SK-N-SH (cell line): ENCODE results near the gene SCN4B. TPM values are rescaled to one million over a fixed set of nuclear protein-coding genes. Genes with fewer than 3 reads are reported as not detected.

Experiments used
- CTCF ChIA-PET: fragments of 300-600, 350-600 bp; formaldehyde crosslinking; extraction: SDS; loops from one replicate; lab custom pipeline; 2021; lab: Yijun Ruan, JAX
- POLR2A ChIA-PET: fragments of 350-600 bp; sonication (Branson Sonifier 250); formaldehyde crosslinking; extraction: SDS; loops from one replicate; lab custom pipeline; 2020; ENCODE audit warnings: antibody characterized with exemption, inconsistent platforms; lab: Yijun Ruan, JAX
- DNase-seq: peaks from one replicate; pipeline ENCODE4 v3.0.0; 2012
- H2AFZ ChIP-seq: fragments of 200-600 bp; sonication (generic); 2 replicates; pipeline ENCODE4 v1.8.1; 2016; ENCODE audit warnings: antibody characterized with exemption, mild to moderate bottlenecking, low read depth
- H3F3A ChIP-seq: fragments of 200-600 bp; sonication (generic); replicated peaks from 2 replicates; pipeline ENCODE3; 2016; ENCODE audit warnings: antibody characterized with exemption, mild to moderate bottlenecking; ENCODE audit not compliant: insufficient read depth
- H3K27ac ChIP-seq, 2 experiments: fragments of 200-500 bp in 1 of 2; fragments of 200-600 bp in 1 of 2; sonication (Bioruptor generic) in 1 of 2; sonication (generic), shearing (Covaris generic) in 1 of 2; 2 replicates each; pipeline versions ENCODE4 v1.5.1 to v1.6.1; 2014 to 2016; ENCODE audit warnings: low read depth in 2 of 2, inconsistent platforms in 1 of 2, low read length in 1 of 2, mild to moderate bottlenecking in 1 of 2, mixed read lengths in 1 of 2
- H3K27me3 ChIP-seq: fragments of 200-600 bp; sonication (generic), shearing (Covaris generic); 2 replicates; pipeline ENCODE4 v1.6.1; 2016; ENCODE audit warnings: mixed run types; ENCODE audit not compliant: insufficient read depth
- H3K36me3 ChIP-seq, 2 experiments: fragments of 200-500 bp in 1 of 2; fragments of 200-600 bp in 1 of 2; sonication (Bioruptor generic) in 1 of 2; sonication (generic) in 1 of 2; replicated peaks in 1 of 2; 2 replicates each; pipeline versions ENCODE3 to v1.5.1; 2014 to 2016; ENCODE audit warnings: low read length in 1 of 2, mild to moderate bottlenecking in 1 of 2; ENCODE audit not compliant: insufficient read depth in 2 of 2, control insufficient read depth in 1 of 2
- H3K4me1 ChIP-seq, 2 experiments: fragments of 200-500 bp in 1 of 2; fragments of 200-600 bp in 1 of 2; sonication (Bioruptor generic) in 1 of 2; sonication (generic), shearing (Covaris generic) in 1 of 2; 2 replicates each; pipeline versions ENCODE4 v1.5.1 to v1.6.1; 2014 to 2016; ENCODE audit warnings: low read depth in 1 of 2, low read length in 1 of 2, mixed run types in 1 of 2; ENCODE audit not compliant: insufficient read depth in 2 of 2, control insufficient read depth in 1 of 2
- H3K4me2 ChIP-seq: fragments of 200-600 bp; sonication (generic), shearing (Covaris generic); 2 replicates; pipeline ENCODE4 v1.6.1; 2017; ENCODE audit warnings: mixed run types
- H3K4me3 ChIP-seq, 2 experiments: fragments of 200-500 bp in 1 of 2; fragments of 200-600 bp in 1 of 2; sonication (Bioruptor generic) in 1 of 2; sonication (generic), shearing (Covaris generic) in 1 of 2; 2 replicates each; pipeline versions ENCODE4 v1.5.1 to v1.8.1; 2014 to 2016; ENCODE audit warnings: low read depth in 2 of 2, inconsistent platforms in 1 of 2, low read length in 1 of 2, mild to moderate bottlenecking in 1 of 2, mixed read lengths in 1 of 2, moderate library complexity in 1 of 2
- H3K79me2 ChIP-seq: fragments of 200-600 bp; sonication (generic); 2 replicates; pipeline ENCODE4 v1.8.1; 2017; ENCODE audit warnings: mild to moderate bottlenecking; ENCODE audit not compliant: insufficient read depth
- H3K9ac ChIP-seq: fragments of 200-600 bp; sonication (generic); 2 replicates; pipeline ENCODE4 v1.6.1; 2017; ENCODE audit warnings: mixed run types
- H3K9me2 ChIP-seq: fragments of 200-600 bp; sonication (generic); 2 replicates; pipeline ENCODE4 v1.6.1; 2017; ENCODE audit warnings: mixed run types
- H3K9me3 ChIP-seq: fragments of 200-600 bp; sonication (generic); 2 replicates; pipeline ENCODE4 v1.6.1; 2017; ENCODE audit warnings: mixed run types, mild to moderate bottlenecking, moderate library complexity
- H4K20me1 ChIP-seq: fragments of 200-600 bp; sonication (generic); 2 replicates; pipeline ENCODE4 v1.6.1; 2017; ENCODE audit warnings: mild to moderate bottlenecking, mixed run types; ENCODE audit not compliant: insufficient read depth
- CHD2 ChIP-seq: fragments of 150-350 bp; IDR thresholded peaks from 2 replicates; pipeline ENCODE4 v1.6.1; 2018; ENCODE audit warnings: low read length; ENCODE audit not compliant: partially characterized antibody
- ELF1 ChIP-seq: IDR thresholded peaks from 2 replicates; pipeline ENCODE4 v1.4.0; 2012
- EZH2phosphoT487 ChIP-seq: fragments of 200-600 bp; sonication (generic); IDR thresholded peaks from 2 replicates; pipeline ENCODE4 v1.6.1; 2017; ENCODE audit warnings: low read depth, mixed run types, mild to moderate bottlenecking, antibody characterized with exemption, moderate library complexity, borderline replicate concordance
- FOSL2 ChIP-seq: IDR thresholded peaks from 2 replicates; pipeline ENCODE4 v1.4.0; 2012; ENCODE audit warnings: low read depth, mild to moderate bottlenecking, moderate library complexity, borderline replicate concordance
- FOXJ3 ChIP-seq: sonication (generic); formaldehyde crosslinking; IDR thresholded peaks from 2 replicates; pipeline ENCODE4 v1.5.1; 2020; ENCODE audit warnings: mild to moderate bottlenecking, missing genetic modification reagents
- IRF3 ChIP-seq: fragments of 150-350 bp; IDR thresholded peaks from 2 replicates; pipeline ENCODE4 v1.6.1; 2016; ENCODE audit warnings: mild to moderate bottlenecking, low read depth, low read length
- NFIC ChIP-seq: IDR thresholded peaks from 2 replicates; pipeline ENCODE4 v1.4.0; 2012; ENCODE audit warnings: borderline replicate concordance
- POLR2AphosphoS5 ChIP-seq: IDR thresholded peaks from 2 replicates; pipeline ENCODE4 v1.6.1; 2012; ENCODE audit warnings: low read depth, low read length
- RAD21 ChIP-seq: IDR thresholded peaks from 2 replicates; pipeline ENCODE4 v1.6.1; 2012; ENCODE audit warnings: mild to moderate bottlenecking, low read length
- RFX5 ChIP-seq: IDR thresholded peaks from 2 replicates; pipeline ENCODE4 v1.6.1; 2012; ENCODE audit warnings: mild to moderate bottlenecking, improper control_type of control experiment, low read length
- RXRA ChIP-seq: IDR thresholded peaks from 2 replicates; pipeline ENCODE4 v1.4.0; 2012; ENCODE audit warnings: low read depth, mild to moderate bottlenecking, borderline replicate concordance
- SIN3A ChIP-seq: IDR thresholded peaks from 2 replicates; pipeline ENCODE4 v1.6.1; 2012; ENCODE audit warnings: low read depth, mild to moderate bottlenecking, low read length, moderate library complexity, borderline replicate concordance
- TCF12 ChIP-seq: IDR thresholded peaks from 2 replicates; pipeline ENCODE4 v1.4.0; 2012
- ZBTB33 ChIP-seq: IDR thresholded peaks from 2 replicates; pipeline ENCODE4 v1.4.0; 2012; ENCODE audit warnings: low read depth, borderline replicate concordance
- WGBS: methylation state at CpG from one replicate; pipeline ENCODE4 v1.1.6; 2017; ENCODE audit warnings: low lambda C conversion rate; 5-methylcytosine and 5-hydroxymethylcytosine counted together
- polyA plus RNA-seq, 3 experiments: library from polyadenylated mRNA; depleted of rRNA; stranded (reverse); fragments of >200 nt; gene quantifications; 2 replicates each; pipeline ENCODE4 v1.2.3, GENCODE V29; 2012
- TF ChIP-seq, protein P1 (sequence below): fragments of 200-600 bp; sonication (generic); IDR thresholded peaks from 2 replicates; pipeline ENCODE4 v1.6.1; 2017; ENCODE audit warnings: antibody characterized with exemption, mild to moderate bottlenecking, moderate library complexity
- TF ChIP-seq, protein P2 (sequence below): IDR thresholded peaks from 2 replicates; pipeline ENCODE4 v1.4.0; 2012; ENCODE audit warnings: low read depth

The SCN4B gene
- polyA plus RNA-seq, 1 of the 3 experiments (the other 2 are of a cell fraction): 1.2 TPM

DNA sequence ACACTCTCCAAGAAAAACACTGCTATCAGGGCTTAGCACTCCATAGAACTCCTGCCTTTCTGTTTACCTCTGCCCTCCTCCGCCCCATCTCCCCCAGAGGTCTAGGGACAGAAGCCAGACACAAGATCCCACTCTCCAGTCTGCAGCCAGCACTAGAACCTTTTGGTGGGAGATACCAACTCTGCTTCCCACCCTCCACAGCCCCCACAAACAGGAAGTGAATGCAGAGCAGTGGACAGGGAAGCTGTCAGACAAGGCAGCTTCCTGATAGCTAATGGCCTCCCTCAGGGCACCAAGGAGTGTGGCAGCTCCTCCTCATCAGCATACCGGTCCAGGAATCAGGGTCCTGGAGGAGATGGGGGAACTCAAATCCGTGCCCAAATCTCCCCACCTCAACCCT is 5.1 kb downstream of the SCN4B start:
- no peak overlapping the region for H2AFZ ChIP-seq
- H3K27ac ChIP-seq: no peak overlapping the region
- TF ChIP-seq EZH2phosphoT487 (no peak), SIN3A (no peak), RFX5 (no peak), FOXJ3 (CRISPR knock-in tag) (no peak), RAD21 (no peak), RXRA (no peak), ELF1 (no peak)
- no peak for DNase-seq
- H3K4me1 ChIP-seq: peaks cover 0 to 10% of the 10 kb centered on the region in 2 experiments; a peak in 1 of 4 replicates
- ChIA-PET POLR2A (no interaction called here), CTCF (interaction anchor here (1.1 to 15.5 kb wide), 3 partner anchors 23 to 325 kb away, joined by 3 to 246 read pairs (median 7); no protein-coding TSS in a partner anchor)
- H4K20me1 ChIP-seq: no peaks in the 10 kb centered on the region
- peaks cover 34% of the 10 kb centered on the region; the same call in 1 of the 2 replicates for H3K27me3 ChIP-seq
- H3K36me3 ChIP-seq: no peaks in the 10 kb centered on the region
- no peaks in the 10 kb centered on the region for H3F3A ChIP-seq
- H3K79me2 ChIP-seq: no peaks in the 10 kb centered on the region
- no peak overlapping the region for H3K4me2 ChIP-seq
- H3K9me3 ChIP-seq: no peaks in the 10 kb centered on the region
- H3K9me2 ChIP-seq: no peaks in the 10 kb centered on the region
- H3K4me3 ChIP-seq: no peak overlapping the region
- H3K9ac ChIP-seq: no peak overlapping the region
- 78% methylated on average over 3 of the region's 3 CpGs for whole genome bisulfite sequencing

GRCh38 chr11:118146554-118146953 is 6.1 kb downstream of the SCN4B start:
- Histone ChIP-seq H3K36me3 (no peaks in the 10 kb centered on the region), H3K4me3 (no peak overlapping the region), H3K4me1 (peaks cover 0 to 4% of the 10 kb centered on the region in 2 experiments; a peak in 1 of 4 replicates), H3K4me2 (no peak overlapping the region), H2AFZ (no peak overlapping the region), H3K9ac (no peak overlapping the region), H3K9me3 (no peaks in the 10 kb centered on the region), H3K9me2 (no peaks in the 10 kb centered on the region), H3K27ac (no peak overlapping the region), H3K27me3 (peaks cover 29% of the 10 kb centered on the region; the same call in 1 of the 2 replicates), H3F3A (peaks cover 3% of the 10 kb centered on the region), H3K79me2 (no peaks in the 10 kb centered on the region), H4K20me1 (no peaks in the 10 kb centered on the region)
- POLR2A ChIA-PET: no interaction called here
- TF ChIP-seq NFIC (no peak), IRF3 (no peak), TCF12 (no peak), FOSL2 (no peak), CHD2 (no peak), RAD21 (no peak), POLR2AphosphoS5 (no peak), EZH2phosphoT487 (no peak), ZBTB33 (no peak), RXRA (no peak)
- TF ChIP-seq, protein P1, sequence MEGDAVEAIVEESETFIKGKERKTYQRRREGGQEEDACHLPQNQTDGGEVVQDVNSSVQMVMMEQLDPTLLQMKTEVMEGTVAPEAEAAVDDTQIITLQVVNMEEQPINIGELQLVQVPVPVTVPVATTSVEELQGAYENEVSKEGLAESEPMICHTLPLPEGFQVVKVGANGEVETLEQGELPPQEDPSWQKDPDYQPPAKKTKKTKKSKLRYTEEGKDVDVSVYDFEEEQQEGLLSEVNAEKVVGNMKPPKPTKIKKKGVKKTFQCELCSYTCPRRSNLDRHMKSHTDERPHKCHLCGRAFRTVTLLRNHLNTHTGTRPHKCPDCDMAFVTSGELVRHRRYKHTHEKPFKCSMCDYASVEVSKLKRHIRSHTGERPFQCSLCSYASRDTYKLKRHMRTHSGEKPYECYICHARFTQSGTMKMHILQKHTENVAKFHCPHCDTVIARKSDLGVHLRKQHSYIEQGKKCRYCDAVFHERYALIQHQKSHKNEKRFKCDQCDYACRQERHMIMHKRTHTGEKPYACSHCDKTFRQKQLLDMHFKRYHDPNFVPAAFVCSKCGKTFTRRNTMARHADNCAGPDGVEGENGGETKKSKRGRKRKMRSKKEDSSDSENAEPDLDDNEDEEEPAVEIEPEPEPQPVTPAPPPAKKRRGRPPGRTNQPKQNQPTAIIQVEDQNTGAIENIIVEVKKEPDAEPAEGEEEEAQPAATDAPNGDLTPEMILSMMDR: no peak
- TF ChIP-seq, protein P2, sequence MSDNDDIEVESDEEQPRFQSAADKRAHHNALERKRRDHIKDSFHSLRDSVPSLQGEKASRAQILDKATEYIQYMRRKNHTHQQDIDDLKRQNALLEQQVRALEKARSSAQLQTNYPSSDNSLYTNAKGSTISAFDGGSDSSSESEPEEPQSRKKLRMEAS: no peak
- CTCF ChIA-PET: interaction anchor here (1.1 to 15.5 kb wide), 7 partner anchors 17 to 68 kb away, joined by 3 to 246 read pairs (median 4); no protein-coding TSS in a partner anchor
- WGBS: 86% methylated on average over 6 of the region's 6 CpGs
- DNase-seq: no peak
